ENCODE results near the gene USP32. TPM values are rescaled to one million over a fixed set of nuclear protein-coding genes. Genes with fewer than 3 reads are reported as not detected.

USP32 gene
- total RNA-seq, 3 donors from 2014 or later = 20.1 to 22.0 (median 20.9) TPM

DNA sequence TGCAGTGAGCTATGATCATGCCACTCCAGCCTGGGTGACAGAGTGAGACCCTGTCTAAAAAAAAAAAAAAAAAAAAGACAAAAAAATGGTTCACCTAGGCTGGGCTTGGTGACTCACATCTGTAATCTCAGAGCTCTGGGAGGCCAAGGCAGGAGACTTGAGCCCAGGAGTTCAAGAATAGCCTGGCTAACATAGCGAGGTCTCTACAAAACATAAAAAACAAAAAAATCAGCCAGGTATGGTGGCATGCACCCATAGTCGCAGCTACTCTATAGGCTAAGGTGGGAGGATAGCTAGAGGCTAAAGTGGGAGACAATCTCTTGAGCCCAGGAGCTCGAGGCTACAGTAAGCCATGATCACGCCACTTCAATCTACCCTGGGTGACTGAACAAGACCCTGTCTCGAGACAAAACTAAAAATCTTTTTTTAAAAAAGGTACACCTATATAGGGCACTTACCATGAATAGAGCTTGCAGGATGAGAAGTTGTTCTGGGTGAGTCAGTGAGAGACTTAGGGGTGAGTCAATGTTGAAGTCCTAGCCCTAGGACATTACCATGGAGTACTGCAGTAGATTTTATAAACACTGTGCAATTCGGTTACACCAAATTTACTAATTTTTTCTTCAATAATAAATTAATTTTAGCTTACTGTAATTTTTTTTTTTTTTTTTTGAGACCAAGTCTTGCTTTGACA, 19.0 kb downstream of the USP32 start:
- Mint-ChIP-seq H3K4me3 (no peak overlapping the region), H3K4me1 (ENCODE audit: low read depth) (peaks cover 10% of the 10 kb centered on the region), H3K9me3 (no peaks in the 10 kb centered on the region), H3K36me3 (ENCODE audit: insufficient read depth) (peaks cover 2% of the 10 kb centered on the region), H3K27me3 (ENCODE audit: low read depth) (no peaks in the 10 kb centered on the region)
- ATAC-seq (peak; percentile 62 to 78), DNase-seq (no peak)

DNA sequence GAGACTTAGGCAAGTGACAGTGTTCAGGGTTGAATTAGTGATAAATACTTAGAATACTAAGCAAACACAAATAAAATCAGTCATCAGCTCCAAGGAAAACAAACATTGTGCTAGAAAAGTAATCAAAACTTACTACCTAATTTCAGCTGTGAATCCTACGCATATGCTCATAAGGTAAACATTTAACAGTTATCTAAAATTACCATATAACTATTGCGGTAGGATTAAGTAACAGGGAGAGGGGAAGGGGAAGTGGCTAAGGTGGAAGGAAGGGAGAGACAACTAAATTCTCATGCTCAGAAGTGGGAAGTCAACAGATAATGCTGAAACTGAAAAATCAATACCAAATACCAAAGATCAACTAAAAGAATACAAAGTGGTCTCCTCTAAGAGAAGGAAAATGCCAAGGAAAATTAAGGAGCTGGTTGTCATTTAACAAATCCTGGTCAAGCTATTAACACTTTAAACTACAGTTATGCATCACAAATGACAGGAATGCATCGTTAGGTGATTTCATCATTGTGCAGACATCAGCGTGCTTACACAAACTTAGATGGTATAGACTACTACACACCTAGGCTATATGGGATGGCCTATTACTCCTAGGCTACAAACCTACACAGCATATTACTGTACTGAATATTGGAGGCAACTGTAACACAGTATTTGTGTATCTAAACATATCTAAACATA, 20.0 kb downstream of the USP32 start:
- H3K27me3 Mint-ChIP-seq (ENCODE audit: low read depth) = no peaks in the 10 kb centered on the region
- no peak for ATAC-seq
- H3K36me3 Mint-ChIP-seq (ENCODE audit: insufficient read depth) = peaks cover 2% of the 10 kb centered on the region

DNA sequence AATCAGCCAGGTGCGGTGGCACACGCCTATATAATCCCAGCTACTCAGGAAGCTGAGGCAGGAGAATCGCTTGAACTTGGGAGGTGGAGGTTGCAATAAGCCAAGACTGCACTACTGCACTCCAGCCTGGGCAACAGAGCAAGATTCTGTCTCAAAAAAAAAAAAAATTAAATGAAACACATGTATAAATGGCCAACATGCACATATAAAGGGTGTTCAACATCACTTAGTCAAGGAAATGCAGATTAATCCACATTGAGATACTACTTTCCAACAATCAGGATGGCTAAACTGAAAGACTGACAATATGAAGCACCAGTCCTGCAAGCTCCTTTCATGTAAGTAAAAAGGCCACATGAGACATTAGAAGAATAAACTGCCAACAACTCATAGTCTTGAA, 20.5 kb downstream of the USP32 start:
- ATAC-seq = no peak
- Mint-ChIP-seq H3K27me3 (ENCODE audit: low read depth) (no peaks in the 10 kb centered on the region), H3K4me1 (ENCODE audit: low read depth) (peaks cover 10% of the 10 kb centered on the region), H3K4me3 (no peak overlapping the region), H3K9me3 (no peaks in the 10 kb centered on the region), H3K36me3 (ENCODE audit: insufficient read depth) (peaks cover 2% of the 10 kb centered on the region)
- DNase-seq = no peak

More for the DNA sequence above, 20.0 kb downstream of the USP32 start:
- no peak for DNase-seq
- Mint-ChIP-seq H3K9me3 (no peaks in the 10 kb centered on the region), H3K4me3 (no peak overlapping the region), H3K4me1 (ENCODE audit: low read depth) (peaks cover 10% of the 10 kb centered on the region)

DNA sequence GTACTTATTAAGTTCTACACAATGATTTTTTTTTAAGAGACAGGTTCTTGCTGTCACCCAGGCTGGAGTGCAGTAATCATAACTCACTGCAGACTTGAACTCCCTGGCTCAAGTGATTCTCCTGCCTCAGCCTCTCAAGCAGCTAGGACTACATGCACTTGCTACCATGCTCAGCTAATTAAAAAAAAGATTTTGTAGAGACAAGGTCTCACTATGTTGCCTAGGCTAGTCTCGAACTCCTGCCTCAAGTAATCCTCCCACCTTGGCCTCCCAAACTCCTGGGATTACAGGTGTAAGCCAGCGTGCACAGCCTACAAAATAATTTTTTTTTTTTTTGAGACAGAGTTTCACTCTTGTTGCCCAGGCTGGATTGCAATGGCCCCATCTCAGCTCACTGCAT, 22.2 kb downstream of the USP32 start:
- Mint-ChIP-seq H3K36me3 (ENCODE audit: insufficient read depth) (peaks cover 2% of the 10 kb centered on the region), H3K27me3 (ENCODE audit: low read depth) (no peaks in the 10 kb centered on the region), H3K9me3 (no peaks in the 10 kb centered on the region), H3K4me3 (no peak overlapping the region), H3K4me1 (ENCODE audit: low read depth) (peaks cover 10% of the 10 kb centered on the region)
- ATAC-seq (no peak), DNase-seq (no peak)

DNA sequence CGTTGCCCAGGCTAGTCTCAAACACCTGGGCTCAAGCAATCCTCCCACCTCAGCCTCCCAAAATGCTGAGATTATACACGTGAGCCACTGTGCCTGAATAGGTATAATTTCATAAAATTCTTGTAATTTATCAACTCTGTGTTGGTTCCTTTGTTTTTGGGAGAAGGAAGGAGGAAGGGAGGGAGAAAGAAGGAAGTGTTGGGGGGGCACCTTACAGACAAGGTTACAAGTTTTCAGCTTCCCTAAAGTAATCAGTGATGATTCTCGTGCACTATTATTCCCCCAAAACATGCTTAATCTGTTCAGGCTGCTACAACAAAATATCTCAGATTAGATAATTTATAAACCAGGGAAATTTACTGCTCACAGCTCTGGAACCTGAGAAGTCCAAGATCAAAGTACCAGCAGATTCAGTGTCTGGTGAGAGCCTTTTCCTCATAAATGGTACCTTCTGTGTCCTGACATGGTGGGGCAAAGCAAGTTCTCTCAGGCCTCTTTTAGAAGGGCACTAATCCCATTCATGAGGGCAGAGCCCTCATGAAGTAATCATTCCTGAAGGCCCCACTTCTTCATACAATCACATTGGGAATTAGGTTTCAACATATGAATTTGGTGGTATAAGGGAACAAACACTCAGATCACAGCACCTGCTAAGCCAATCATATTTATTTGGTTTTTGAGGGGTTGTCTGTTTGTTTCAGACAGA, 28.1 kb downstream of the USP32 start:
- peaks cover 1% of the 10 kb centered on the region for H3K4me1 Mint-ChIP-seq (ENCODE audit: low read depth)
- H3K36me3 Mint-ChIP-seq (ENCODE audit: insufficient read depth) = peaks cover 5% of the 10 kb centered on the region
- no peak for DNase-seq
- H3K27me3 Mint-ChIP-seq (ENCODE audit: low read depth) = no peaks in the 10 kb centered on the region
- H3K9me3 Mint-ChIP-seq = no peaks in the 10 kb centered on the region
- no peak overlapping the region for H3K4me3 Mint-ChIP-seq
- no peak for ATAC-seq

DNA sequence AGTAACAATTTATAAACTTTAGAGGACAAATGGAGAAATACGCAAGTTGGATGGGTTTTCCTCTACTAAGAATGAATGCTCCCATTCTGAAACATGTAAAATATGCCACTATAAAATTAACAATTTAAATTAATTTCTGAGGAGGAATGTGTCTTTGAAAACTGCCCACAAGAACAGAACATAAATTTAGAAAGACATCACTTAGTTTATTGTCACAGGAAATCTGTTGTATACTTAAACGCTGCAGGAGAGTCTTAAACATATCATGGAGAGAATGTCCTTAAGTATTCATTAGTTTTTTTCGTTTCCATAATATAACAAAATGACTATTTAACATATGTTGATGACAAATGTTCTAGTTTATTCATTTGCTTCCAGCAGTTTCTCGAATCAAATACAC, 29.6 kb downstream of the USP32 start:
- DNase-seq (no peak), ATAC-seq (no peak)
- no peaks in the 10 kb centered on the region for H3K9me3 Mint-ChIP-seq
- no peaks in the 10 kb centered on the region for H3K27me3 Mint-ChIP-seq (ENCODE audit: low read depth)
- H3K36me3 Mint-ChIP-seq (ENCODE audit: insufficient read depth) = peaks cover 3% of the 10 kb centered on the region
- peaks cover 3% of the 10 kb centered on the region for H3K4me1 Mint-ChIP-seq (ENCODE audit: low read depth)
- H3K4me3 Mint-ChIP-seq = no peak overlapping the region

DNA sequence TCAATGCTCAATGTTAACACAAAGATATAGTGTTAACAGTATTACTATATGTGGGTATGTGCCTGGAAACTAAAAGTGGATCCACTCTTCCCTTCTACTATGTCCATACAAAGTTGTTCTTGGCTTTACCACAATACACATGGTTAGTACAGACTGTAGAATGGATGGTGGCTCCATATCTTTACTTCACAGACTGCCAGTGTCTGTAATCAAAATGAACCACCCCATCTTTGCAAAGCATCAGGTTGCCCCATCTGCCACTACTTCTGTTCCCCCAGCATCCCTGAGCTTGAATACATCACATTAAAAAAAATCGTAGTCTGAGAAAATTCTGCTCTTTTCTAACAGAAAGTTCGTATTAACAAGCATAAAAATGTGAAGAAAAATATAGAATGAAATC, 30.0 kb downstream of the USP32 start:
- Mint-ChIP-seq H3K36me3 (ENCODE audit: insufficient read depth) (peaks cover 4% of the 10 kb centered on the region), H3K4me3 (no peak overlapping the region), H3K27me3 (ENCODE audit: low read depth) (no peaks in the 10 kb centered on the region), H3K9me3 (no peaks in the 10 kb centered on the region), H3K4me1 (ENCODE audit: low read depth) (peaks cover 5% of the 10 kb centered on the region)
- DNase-seq (no peak), ATAC-seq (no peak)

DNA sequence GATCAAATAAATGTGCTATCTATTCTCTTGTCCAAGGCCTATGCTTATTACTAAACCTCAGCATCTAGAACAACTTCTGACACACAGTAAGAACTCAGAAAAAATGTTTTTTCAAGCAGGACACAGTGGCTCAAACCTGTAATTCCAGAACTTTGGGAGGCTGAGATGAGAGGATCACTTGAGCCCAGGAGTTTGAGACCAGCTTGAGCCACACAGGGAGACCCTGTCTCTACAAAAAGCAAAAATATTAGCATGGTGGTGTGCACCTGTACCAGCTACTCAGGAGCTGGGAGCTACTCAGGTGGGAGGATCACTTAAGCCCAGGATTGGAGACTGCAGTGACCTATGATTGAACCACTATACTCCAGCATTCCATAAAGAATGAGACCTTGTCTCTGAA, 32.5 kb downstream of the USP32 start:
- no peaks in the 10 kb centered on the region for H3K27me3 Mint-ChIP-seq (ENCODE audit: low read depth)
- H3K4me1 Mint-ChIP-seq (ENCODE audit: low read depth) = peaks cover 25% of the 10 kb centered on the region
- H3K36me3 Mint-ChIP-seq (ENCODE audit: insufficient read depth) = peaks cover 8% of the 10 kb centered on the region
- no peak overlapping the region for H3K4me3 Mint-ChIP-seq
- DNase-seq (no peak), ATAC-seq (no peak)
- peaks cover 5% of the 10 kb centered on the region for H3K9me3 Mint-ChIP-seq

DNA sequence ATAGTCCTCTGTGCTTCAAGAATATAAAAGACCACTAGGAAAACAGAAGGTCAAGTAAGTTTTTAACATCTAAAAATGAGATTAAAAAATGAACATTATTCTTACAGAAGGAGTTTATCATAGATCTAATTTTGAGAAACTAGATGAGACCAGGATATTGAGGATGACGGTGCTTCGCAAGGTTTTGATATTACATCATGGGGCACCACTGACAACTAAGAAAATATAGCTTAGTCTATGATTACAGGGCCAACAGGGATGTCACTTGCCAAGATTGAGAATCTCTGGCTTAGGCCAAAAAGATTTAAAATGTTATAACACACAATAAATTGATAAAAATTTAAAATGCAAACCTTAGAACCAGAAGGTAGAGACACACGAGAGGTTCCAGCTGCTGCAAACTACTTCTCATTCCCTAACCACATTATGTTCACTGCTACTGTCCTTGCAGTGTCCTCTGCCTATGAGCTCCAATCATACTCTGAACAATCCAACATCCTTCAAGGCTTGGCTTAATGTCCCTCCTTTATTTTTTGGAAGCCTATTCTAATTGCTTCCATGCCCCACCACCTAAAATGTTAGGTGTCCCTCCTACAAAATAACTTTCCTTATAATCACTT, 33.2 kb downstream of the USP32 start:
- no peak for DNase-seq
- Mint-ChIP-seq H3K4me3 (no peak overlapping the region), H3K36me3 (ENCODE audit: insufficient read depth) (peaks cover 8% of the 10 kb centered on the region), H3K27me3 (ENCODE audit: low read depth) (no peaks in the 10 kb centered on the region), H3K4me1 (ENCODE audit: low read depth) (peaks cover 29% of the 10 kb centered on the region), H3K9me3 (peaks cover 5% of the 10 kb centered on the region)
- ATAC-seq = no peak

DNA sequence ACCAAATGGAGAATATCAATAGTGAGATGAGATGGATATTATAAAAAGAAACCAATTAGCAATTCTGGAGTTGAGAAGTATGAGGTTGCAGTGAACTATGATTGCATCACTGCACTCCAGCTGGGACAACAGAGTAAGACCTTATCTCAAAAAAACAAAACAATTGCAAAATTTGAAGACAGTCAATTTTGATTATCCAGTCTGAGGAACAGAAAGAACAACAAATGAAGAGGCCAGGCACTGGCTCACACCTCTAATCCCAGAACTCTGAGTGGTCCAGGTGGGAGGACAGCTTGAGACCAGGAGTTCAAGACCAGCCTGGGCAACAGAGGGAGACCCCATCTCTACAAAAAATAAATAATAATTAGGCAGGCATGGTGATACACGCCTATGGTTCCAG, 35.0 kb downstream of the USP32 start:
- H3K27me3 Mint-ChIP-seq (ENCODE audit: low read depth) = no peaks in the 10 kb centered on the region
- peaks cover 12% of the 10 kb centered on the region for H3K36me3 Mint-ChIP-seq (ENCODE audit: insufficient read depth)
- ATAC-seq = no peak
- H3K4me1 Mint-ChIP-seq (ENCODE audit: low read depth) = peaks cover 29% of the 10 kb centered on the region
- H3K4me3 Mint-ChIP-seq = no peak overlapping the region
- peaks cover 5% of the 10 kb centered on the region for H3K9me3 Mint-ChIP-seq
- DNase-seq = no peak

DNA sequence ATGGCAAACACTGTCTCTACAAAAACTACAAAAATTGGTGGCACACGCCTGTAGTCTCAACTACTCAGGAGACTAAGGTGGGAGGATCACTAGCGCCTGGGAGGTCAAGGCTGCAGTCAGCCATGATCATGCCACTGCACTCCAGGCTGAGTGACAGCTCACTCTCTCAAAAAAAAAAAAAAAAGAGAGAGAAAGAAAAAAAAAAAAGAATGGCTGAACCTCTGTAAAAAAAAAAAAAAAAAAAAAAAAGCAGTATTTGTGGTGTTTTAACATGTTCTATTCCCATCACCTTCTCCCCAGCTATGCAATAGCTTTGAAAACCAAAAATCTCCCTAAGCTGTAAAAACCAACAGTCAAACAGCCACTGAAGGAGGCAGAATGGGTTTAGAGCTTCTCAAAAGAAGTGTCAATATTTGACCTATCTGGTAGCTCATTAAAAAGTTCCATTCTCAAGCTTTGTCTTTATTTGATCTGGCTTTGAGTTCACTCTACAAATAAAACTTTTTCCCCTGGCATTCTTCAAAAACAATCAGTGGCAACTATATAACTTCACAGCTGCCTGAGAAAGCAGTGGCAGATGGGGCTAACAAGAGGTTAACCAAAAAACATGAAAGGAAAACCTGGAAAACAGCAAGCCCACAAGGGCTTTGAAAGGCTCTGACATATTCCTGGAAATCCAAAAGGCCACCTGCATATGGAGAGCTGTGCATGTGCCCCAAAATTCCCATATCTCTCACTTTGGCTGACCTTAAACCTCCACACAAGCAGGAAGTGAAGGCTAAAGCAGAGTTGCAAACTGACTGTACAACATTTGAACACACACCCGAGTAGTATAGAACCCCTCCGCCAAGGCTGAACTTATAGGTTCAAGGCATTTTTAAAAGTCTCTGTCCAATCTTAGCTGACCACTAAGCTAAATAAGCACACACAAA, 36.0 kb downstream of the USP32 start:
- Mint-ChIP-seq H3K4me3 (no peak overlapping the region), H3K36me3 (ENCODE audit: insufficient read depth) (peaks cover 12% of the 10 kb centered on the region), H3K9me3 (peaks cover 5% of the 10 kb centered on the region), H3K4me1 (ENCODE audit: low read depth) (peaks cover 29% of the 10 kb centered on the region), H3K27me3 (ENCODE audit: low read depth) (no peaks in the 10 kb centered on the region)
- peak in 1 of 2 donors; percentile 22 for ATAC-seq
- DNase-seq = no peak

DNA sequence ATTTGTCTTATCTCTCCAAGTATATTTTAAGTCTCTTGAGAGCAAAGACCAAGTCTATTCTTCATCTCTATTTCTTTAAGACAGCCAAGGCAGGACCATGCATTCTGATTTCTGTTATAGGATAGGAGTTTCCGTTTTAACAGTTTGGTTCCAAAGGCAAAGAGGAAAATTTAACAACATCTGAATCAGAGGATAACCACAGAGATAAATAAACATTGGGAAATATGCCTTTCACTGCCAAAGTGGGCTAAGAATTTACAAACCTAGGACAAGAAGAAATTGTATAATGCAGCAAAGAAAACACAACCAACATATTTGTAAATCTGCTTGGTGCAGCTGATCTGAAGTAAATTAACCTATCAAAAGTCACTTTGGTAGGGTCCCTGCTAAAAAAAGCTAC, 37.7 kb downstream of the USP32 start:
- peaks cover 12% of the 10 kb centered on the region for H3K36me3 Mint-ChIP-seq (ENCODE audit: insufficient read depth)
- H3K27me3 Mint-ChIP-seq (ENCODE audit: low read depth) = no peaks in the 10 kb centered on the region
- DNase-seq (no peak), ATAC-seq (no peak)
- peaks cover 5% of the 10 kb centered on the region for H3K9me3 Mint-ChIP-seq
- H3K4me1 Mint-ChIP-seq (ENCODE audit: low read depth) = peaks cover 29% of the 10 kb centered on the region
- H3K4me3 Mint-ChIP-seq = no peak overlapping the region

DNA sequence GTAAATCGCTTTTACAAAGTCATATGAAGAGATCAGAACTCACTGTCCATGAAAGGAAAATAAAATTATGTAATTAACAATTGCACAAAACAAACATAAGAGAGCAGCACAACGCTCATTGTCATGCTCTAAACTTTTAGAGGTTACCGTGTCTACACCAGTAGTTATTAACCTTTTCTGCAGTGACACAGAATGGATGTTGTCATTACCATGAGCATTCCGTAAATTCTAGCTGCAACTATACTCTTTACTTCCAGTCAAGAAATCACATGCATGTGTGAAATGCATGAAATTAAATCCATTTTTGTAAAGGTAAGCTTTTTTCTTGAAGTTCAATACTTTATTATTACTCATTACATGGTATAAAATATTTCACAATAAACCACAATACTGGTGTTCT, 38.2 kb downstream of the USP32 start:
- Mint-ChIP-seq H3K27me3 (ENCODE audit: low read depth) (no peaks in the 10 kb centered on the region), H3K9me3 (peaks cover 5% of the 10 kb centered on the region), H3K36me3 (ENCODE audit: insufficient read depth) (peaks cover 9% of the 10 kb centered on the region), H3K4me3 (no peak overlapping the region), H3K4me1 (ENCODE audit: low read depth) (peaks cover 29% of the 10 kb centered on the region)
- DNase-seq = no peak
- ATAC-seq = no peak

DNA sequence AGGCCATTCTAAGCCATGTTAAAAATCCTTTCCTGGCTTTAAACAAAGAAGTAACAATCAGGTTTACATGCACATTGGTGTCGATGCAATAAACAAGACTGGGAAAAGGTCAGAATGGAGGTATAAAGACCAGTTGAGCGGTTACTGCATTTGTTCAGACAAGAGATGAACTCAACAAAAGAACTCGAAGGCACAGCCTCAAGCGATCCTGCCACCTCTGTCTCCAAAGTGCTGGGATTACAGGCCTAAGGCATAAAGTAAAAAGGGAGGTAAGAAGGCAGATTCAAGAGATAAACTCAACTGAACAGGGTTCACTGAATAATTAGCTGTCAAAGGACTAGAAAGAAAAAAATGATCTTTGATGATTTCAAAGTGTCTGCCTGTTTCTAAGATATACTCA, 39.4 kb downstream of the USP32 start:
- no peaks in the 10 kb centered on the region for H3K27me3 Mint-ChIP-seq (ENCODE audit: low read depth)
- H3K4me3 Mint-ChIP-seq = no peak overlapping the region
- H3K4me1 Mint-ChIP-seq (ENCODE audit: low read depth) = peaks cover 27% of the 10 kb centered on the region
- peaks cover 5% of the 10 kb centered on the region for H3K9me3 Mint-ChIP-seq
- peaks cover 9% of the 10 kb centered on the region for H3K36me3 Mint-ChIP-seq (ENCODE audit: insufficient read depth)
- ATAC-seq (no peak), DNase-seq (no peak)

Measured in activated T-cell treated with anti-CD3 and anti-CD28 coated beads, Interleukin-2, amount 50 U/mL, for 4 hours (primary cell).